Measurements from ENCODE around the gene RAB8B.

- TF ChIP-seq POLR2A (IDR thresholded peaks at IDR 0.05; ENCODE audit: low read length), result no peak
- no peak for TF ChIP-seq GATA1 (IDR thresholded peaks at IDR 0.05; ENCODE audit: low read depth, low read length)
Measured at GRCh38 chr15:63294359-63294758, 105.0 kb downstream of the RAB8B start.
